Measurements from ENCODE around the gene MTA1.

DNA sequence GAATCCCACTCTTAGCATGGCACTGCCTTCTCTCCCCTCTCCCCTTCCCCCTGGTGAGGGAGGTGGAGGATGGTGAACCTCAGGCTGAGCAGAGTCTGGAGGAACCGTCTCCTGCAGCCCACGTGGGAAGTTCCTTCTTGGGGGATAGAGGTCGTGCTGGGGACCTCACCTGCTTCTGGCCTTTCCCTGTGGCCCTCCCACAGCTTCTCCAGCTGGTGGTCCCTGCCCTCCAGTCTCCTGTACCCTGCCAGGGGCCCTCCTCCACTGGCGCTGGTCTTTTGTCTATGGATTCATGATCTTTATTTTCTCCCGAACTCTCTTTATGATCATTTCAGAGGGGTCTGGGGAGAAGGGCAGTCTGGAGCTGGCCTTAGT lies 9.0 kb upstream of the MTA1 start:
- TF ChIP-seq POLR2A (IDR thresholded peaks at IDR 0.05; ENCODE audit: low read depth, low read length): no peak
- TF ChIP-seq POLR2AphosphoS5 (IDR thresholded peaks at IDR 0.05; ENCODE audit: low read depth, low read length): no peak
- no peak for TF ChIP-seq TAF1 (IDR thresholded peaks at IDR 0.05; ENCODE audit: low read depth, low read length)

Data from GM12891 (cell line).